Measurements from ENCODE around the gene GNG14. TPM values are rescaled to one million over a fixed set of nuclear protein-coding genes. Genes with fewer than 3 reads are reported as not detected.

Gene GNG14
- total and polyA plus RNA-seq, 2 of the 13 experiments (the other 11 are each of a cell fraction or from before 2014, with no cell fraction given) = not detected

GRCh38 chr19:12666265-12667048 lies 21.3 kb upstream of the GNG14 start, which contains the start of the genes MAN2B1 and WDR83 (continued):
- TF ChIP-seq, protein P1, sequence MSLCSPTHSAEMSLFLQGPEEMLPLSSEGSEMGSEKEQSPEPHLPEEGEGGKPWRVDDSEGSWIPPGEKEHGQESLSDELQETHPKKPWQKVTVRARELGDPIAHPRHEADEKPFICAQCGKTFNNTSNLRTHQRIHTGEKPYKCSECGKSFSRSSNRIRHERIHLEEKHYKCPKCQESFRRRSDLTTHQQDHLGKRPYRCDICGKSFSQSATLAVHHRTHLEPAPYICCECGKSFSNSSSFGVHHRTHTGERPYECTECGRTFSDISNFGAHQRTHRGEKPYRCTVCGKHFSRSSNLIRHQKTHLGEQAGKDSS (CRISPR knock-in tag; IDR thresholded peaks at IDR 0.05; ENCODE audit: borderline replicate concordance, low read depth) = no peak
- TF ChIP-seq GZF1 (CRISPR knock-in tag; IDR thresholded peaks at IDR 0.05) (no peak), GFI1 (CRISPR knock-in tag; IDR thresholded peaks at IDR 0.05; ENCODE audit: borderline replicate concordance) (no peak), MIER3 (CRISPR knock-in tag; IDR thresholded peaks at IDR 0.05; ENCODE audit: borderline replicate concordance) (no peak), ZNF674 (CRISPR knock-in tag; IDR thresholded peaks at IDR 0.05; ENCODE audit: low read depth) (no peak), ONECUT2 (CRISPR knock-in tag; IDR thresholded peaks at IDR 0.05) (no peak), SIN3B (IDR thresholded peaks at IDR 0.05; ENCODE audit: low read length) (no peak), KDM6A (CRISPR knock-in tag; IDR thresholded peaks at IDR 0.05; ENCODE audit: low read depth) (no peak), ZNF136 (CRISPR knock-in tag; IDR thresholded peaks at IDR 0.05; ENCODE audit: low read depth) (no peak), PRPF4 (IDR thresholded peaks at IDR 0.05; ENCODE audit: low read depth, low read length, poor library complexity, severe bottlenecking) (no peak), ZNF839 (CRISPR knock-in tag; IDR thresholded peaks at IDR 0.05; ENCODE audit: borderline replicate concordance) (no peak)
- TF ChIP-seq, protein P2, sequence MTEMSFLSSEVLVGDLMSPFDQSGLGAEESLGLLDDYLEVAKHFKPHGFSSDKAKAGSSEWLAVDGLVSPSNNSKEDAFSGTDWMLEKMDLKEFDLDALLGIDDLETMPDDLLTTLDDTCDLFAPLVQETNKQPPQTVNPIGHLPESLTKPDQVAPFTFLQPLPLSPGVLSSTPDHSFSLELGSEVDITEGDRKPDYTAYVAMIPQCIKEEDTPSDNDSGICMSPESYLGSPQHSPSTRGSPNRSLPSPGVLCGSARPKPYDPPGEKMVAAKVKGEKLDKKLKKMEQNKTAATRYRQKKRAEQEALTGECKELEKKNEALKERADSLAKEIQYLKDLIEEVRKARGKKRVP (CRISPR knock-in tag; IDR thresholded peaks at IDR 0.05) = no peak
- TF ChIP-seq, protein P3, sequence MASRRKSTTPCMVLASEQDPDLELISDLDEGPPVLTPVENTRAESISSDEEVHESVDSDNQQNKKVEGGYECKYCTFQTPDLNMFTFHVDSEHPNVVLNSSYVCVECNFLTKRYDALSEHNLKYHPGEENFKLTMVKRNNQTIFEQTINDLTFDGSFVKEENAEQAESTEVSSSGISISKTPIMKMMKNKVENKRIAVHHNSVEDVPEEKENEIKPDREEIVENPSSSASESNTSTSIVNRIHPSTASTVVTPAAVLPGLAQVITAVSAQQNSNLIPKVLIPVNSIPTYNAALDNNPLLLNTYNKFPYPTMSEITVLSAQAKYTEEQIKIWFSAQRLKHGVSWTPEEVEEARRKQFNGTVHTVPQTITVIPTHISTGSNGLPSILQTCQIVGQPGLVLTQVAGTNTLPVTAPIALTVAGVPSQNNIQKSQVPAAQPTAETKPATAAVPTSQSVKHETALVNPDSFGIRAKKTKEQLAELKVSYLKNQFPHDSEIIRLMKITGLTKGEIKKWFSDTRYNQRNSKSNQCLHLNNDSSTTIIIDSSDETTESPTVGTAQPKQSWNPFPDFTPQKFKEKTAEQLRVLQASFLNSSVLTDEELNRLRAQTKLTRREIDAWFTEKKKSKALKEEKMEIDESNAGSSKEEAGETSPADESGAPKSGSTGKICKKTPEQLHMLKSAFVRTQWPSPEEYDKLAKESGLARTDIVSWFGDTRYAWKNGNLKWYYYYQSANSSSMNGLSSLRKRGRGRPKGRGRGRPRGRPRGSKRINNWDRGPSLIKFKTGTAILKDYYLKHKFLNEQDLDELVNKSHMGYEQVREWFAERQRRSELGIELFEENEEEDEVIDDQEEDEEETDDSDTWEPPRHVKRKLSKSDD (CRISPR knock-in tag; IDR thresholded peaks at IDR 0.05; ENCODE audit: low read depth) = no peak
- TF ChIP-seq, protein P4, sequence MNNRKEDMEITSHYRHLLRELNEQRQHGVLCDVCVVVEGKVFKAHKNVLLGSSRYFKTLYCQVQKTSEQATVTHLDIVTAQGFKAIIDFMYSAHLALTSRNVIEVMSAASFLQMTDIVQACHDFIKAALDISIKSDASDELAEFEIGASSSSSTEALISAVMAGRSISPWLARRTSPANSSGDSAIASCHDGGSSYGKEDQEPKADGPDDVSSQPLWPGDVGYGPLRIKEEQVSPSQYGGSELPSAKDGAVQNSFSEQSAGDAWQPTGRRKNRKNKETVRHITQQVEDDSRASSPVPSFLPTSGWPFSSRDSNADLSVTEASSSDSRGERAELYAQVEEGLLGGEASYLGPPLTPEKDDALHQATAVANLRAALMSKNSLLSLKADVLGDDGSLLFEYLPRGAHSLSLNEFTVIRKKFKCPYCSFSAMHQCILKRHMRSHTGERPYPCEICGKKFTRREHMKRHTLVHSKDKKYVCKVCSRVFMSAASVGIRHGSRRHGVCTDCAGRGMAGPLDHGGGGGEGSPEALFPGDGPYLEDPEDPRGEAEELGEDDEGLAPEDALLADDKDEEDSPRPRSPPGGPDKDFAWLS (CRISPR knock-in tag; IDR thresholded peaks at IDR 0.05; ENCODE audit: borderline replicate concordance) = no peak
